Activated B cell treated with CpG ODN at 0.5 μM for 24 hours (primary cell): ENCODE data around the gene MAP1LC3A. TPM values are rescaled to one million over a fixed set of nuclear protein-coding genes. Genes with fewer than 3 reads are reported as not detected.

Experiments used
- ATAC-seq: fragments of 200-7000 bp; cut with Tn5 transposase; one replicate; pipeline ENCODE4 v1.10.0; 2021; ENCODE audit warnings: low read depth, mild to moderate bottlenecking, moderate library complexity
- CTCF ChIA-PET: fragments of 350-600 bp; sonication (Branson Sonifier 250); formaldehyde crosslinking; loops from one replicate; lab custom pipeline; 2021; ENCODE audit warnings: antibody characterized with exemption; lab: Charles Lee
- POLR2A ChIA-PET: fragments of 350-600 bp; sonication (Branson Sonifier 250); formaldehyde crosslinking; loops from one replicate; lab custom pipeline; 2021; ENCODE audit warnings: antibody characterized with exemption; lab: Charles Lee
- DNase-seq: peaks from one replicate; pipeline ENCODE4 v3.0.0; 2022
- H3K27ac Mint-ChIP-seq: one replicate; pipeline ENCODE4 v1.8.0; 2020; ENCODE audit warnings: mixed read lengths
- H3K27me3 Mint-ChIP-seq: one replicate; pipeline ENCODE4 v1.8.0; 2021; ENCODE audit warnings: mixed read lengths
- H3K36me3 Mint-ChIP-seq: one replicate; pipeline ENCODE4 v1.8.0; 2021; ENCODE audit warnings: low read depth, mixed read lengths
- H3K4me1 Mint-ChIP-seq: one replicate; pipeline ENCODE4 v1.8.0; 2021; ENCODE audit warnings: mixed read lengths
- H3K4me3 Mint-ChIP-seq: one replicate; pipeline ENCODE4 v1.8.0; 2020; ENCODE audit warnings: mild to moderate bottlenecking, mixed read lengths
- H3K9me3 Mint-ChIP-seq: one replicate; pipeline ENCODE4 v1.8.0; 2020; ENCODE audit warnings: mixed read lengths
- CTCF ChIP-seq: fragments of 200-600 bp; IDR thresholded peaks from one replicate; pipeline ENCODE4 v1.8.0; 2022; ENCODE audit warnings: antibody characterized with exemption, mild to moderate bottlenecking
- intact Hi-C: fragments of 100-400 bp; cut with micrococcal nuclease; formaldehyde crosslinking; loops from one replicate; pipeline ENCODE4 v1.15.1; 2024
- total RNA-seq: library from RNA; stranded (reverse); gene quantifications from 2 replicates; pipeline ENCODE4 v1.2.3, GENCODE V29; 2022

The MAP1LC3A gene
- total RNA-seq, 1 donor from 2014 or later: 1.6 TPM

DNA sequence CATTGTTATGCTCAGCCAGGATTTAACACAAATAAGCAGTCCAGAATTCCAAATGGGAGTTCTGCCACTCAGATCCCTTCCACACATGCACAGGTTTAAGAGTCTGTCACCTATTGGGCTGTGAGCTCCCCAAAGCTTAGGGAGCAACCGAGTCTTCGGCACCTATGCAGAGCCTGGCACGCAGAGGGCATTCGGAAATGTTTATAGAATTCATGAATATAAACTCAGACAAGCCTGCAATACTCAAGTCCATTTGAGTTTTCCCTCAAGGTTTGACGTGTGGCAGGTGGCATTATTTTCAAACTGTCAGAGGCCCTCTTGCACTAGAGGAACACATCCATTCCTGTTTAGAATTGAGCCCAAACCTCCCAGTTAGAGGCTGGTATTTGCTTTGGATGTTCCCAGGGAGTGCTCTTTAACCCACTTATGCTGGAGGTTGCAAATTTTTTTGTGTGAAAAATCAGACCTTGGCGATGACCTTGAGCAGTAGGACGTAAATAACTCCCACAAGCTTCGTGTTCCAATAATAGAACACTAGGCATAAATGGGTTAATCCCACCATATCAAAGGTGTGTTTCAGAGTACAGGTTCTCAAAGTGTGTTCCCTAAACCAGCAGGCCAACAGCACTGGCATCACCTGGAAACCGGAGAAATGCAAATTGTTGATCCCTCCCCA is 28.1 kb downstream of the MAP1LC3A start:
- H3K4me3 Mint-ChIP-seq: no peak overlapping the region
- H3K4me1 Mint-ChIP-seq: peaks cover 4% of the 10 kb centered on the region
- peaks cover 42% of the 10 kb centered on the region for H3K36me3 Mint-ChIP-seq
- DNase-seq (no peak), ATAC-seq (no peak)
- no peak for TF ChIP-seq CTCF
- intact Hi-C loops: no loop called here
- H3K27me3 Mint-ChIP-seq: no peaks in the 10 kb centered on the region
- CTCF ChIA-PET: no interaction called here
- POLR2A ChIA-PET: no interaction called here
- H3K27ac Mint-ChIP-seq: no peak overlapping the region
- no peaks in the 10 kb centered on the region for H3K9me3 Mint-ChIP-seq

DNA sequence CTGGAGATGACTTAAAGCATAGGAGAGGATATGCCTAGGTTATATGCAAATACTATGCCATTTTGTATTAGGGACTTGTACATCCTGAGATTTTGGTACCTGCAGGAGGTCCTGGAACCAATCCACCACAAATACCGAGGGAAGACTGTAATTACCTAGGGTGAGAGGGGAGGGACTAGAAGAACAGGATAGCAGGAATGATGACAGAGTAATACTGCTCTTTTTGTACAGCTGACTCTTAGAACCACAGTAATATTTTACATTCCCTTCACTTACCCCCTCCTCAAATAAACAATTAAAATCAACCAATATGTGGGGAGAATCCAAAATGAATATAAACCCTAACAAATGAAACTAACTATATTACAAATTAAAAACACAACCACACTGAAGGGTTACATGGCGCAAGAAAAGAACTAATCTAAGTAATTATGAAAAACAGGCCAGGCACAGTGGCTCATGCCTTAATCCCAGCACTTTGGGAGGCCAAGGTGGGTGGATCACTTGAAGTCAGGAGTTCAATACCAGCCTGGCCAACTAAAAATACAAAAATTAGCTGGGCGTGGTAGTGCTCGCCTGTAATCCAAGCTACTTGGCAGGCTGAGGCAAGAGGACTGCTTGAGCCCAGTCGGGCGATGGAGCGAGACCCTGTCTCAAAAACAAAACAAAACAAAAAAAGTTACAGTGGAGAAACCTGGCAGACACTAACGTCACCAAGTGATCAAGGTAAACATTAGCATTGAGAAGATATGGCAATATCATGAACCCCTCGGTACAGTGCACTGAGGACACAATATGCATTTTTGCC is 37.1 kb downstream of the MAP1LC3A start:
- DNase-seq (no peak), ATAC-seq (no peak)
- ChIA-PET CTCF (no interaction called here), POLR2A (no interaction called here)
- H3K27ac Mint-ChIP-seq: no peak overlapping the region
- peaks cover 14% of the 10 kb centered on the region for H3K36me3 Mint-ChIP-seq
- H3K4me1 Mint-ChIP-seq: no peaks in the 10 kb centered on the region
- no peaks in the 10 kb centered on the region for H3K9me3 Mint-ChIP-seq
- TF ChIP-seq CTCF: no peak
- no peak overlapping the region for H3K4me3 Mint-ChIP-seq
- intact Hi-C loops: no loop called here
- no peaks in the 10 kb centered on the region for H3K27me3 Mint-ChIP-seq

DNA sequence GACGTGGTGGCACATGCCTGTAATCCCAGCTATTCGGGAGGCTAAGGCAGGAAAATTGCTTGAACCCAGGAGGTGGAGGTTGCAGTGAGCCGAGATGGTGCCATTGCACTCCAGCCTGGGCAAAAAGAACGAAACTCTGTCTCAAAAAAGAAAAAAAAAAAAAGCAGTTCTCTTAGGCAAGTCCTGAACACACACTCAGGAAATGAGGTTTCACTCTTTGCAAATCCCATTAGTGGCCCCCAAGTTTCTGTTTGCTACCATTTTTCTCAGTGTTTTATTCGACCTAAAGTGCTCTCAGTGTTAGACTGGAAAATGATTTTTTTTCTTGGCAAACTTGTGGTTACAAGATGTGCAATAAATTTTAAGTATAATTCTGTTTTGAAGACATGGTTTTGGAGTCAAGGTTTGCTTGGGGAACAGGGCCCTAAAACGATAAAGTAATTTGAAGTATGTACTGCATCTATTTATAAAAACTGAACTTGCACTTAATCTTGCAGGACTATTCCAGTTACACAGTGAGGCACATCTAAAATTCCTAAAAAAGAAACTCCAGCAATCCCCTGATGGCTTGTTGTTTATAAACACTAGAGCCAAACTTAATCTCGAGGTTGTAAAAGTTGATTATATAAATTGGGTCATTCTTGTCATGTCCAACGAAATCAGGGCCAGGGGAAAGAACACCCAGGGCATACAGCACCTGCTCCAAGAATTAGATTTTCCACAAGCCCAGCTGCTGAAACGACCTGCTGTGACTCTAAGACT is 42.6 kb downstream of the MAP1LC3A start:
- intact Hi-C loops: no loop called here
- POLR2A ChIA-PET: no interaction called here
- ATAC-seq (no peak), DNase-seq (no peak)
- no peak for TF ChIP-seq CTCF
- H3K4me1 Mint-ChIP-seq: no peaks in the 10 kb centered on the region
- no peak overlapping the region for H3K4me3 Mint-ChIP-seq
- CTCF ChIA-PET: no interaction called here
- H3K36me3 Mint-ChIP-seq: peaks cover 7% of the 10 kb centered on the region
- H3K9me3 Mint-ChIP-seq: no peaks in the 10 kb centered on the region
- H3K27ac Mint-ChIP-seq: no peak overlapping the region
- H3K27me3 Mint-ChIP-seq: no peaks in the 10 kb centered on the region

DNA sequence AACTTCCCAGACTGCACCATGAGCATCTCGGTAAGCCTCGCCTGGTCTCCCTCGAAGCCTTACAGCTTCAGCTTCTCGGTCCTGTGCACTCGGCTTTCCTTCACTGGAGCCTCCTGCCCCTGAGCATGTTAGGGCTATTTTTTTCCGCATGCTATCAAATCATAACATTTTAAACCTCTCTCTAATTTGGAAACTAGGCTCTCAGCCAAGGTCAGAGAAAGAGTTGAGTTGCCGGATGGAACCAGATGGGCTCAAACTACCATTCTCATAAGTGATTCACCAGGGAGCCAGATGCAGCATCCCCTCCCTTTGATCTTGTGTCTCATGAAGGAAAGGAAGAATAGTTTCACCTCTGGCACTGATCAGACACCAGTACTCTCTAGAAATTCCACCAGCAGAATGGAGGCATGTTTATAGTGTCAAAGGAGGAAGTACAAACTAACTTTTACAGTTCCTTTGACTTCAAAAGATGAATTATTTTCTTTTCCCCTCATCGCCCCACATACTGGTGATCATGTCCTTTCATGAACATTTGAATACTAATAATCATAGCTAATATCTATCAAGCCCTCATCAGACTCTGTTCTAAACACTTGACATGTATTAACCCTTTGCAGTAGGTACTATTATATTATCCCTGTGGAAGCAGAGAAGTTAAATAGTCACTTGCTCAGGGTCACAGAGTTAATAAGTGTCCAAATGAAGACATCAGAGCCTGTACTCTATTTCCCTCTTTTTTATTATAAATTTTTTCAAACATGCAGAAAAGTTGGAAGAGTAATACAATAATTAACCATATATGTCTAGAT is 46.7 kb downstream of the MAP1LC3A start:
- CTCF ChIA-PET: no interaction called here

More for the DNA sequence above, 46.7 kb downstream of the MAP1LC3A start:
- no peak for TF ChIP-seq CTCF
- H3K36me3 Mint-ChIP-seq: peaks cover 18% of the 10 kb centered on the region
- no peak for ATAC-seq
- intact Hi-C loops: no loop called here
- H3K4me3 Mint-ChIP-seq: no peak overlapping the region
- peaks cover 9% of the 10 kb centered on the region for H3K4me1 Mint-ChIP-seq
- H3K27me3 Mint-ChIP-seq: no peaks in the 10 kb centered on the region
- no peak overlapping the region for H3K27ac Mint-ChIP-seq
- DNase-seq: no peak
- peaks cover 5% of the 10 kb centered on the region for H3K9me3 Mint-ChIP-seq
- POLR2A ChIA-PET: no interaction called here
